ENCODE data around the gene TMEM200B. TPM values are rescaled to one million over a fixed set of nuclear protein-coding genes. Genes with fewer than 3 reads are reported as not detected.

TMEM200B gene
- total and polyA plus RNA-seq, 10 donors, result 0.98 to 5.6 (median 3.7) TPM

DNA sequence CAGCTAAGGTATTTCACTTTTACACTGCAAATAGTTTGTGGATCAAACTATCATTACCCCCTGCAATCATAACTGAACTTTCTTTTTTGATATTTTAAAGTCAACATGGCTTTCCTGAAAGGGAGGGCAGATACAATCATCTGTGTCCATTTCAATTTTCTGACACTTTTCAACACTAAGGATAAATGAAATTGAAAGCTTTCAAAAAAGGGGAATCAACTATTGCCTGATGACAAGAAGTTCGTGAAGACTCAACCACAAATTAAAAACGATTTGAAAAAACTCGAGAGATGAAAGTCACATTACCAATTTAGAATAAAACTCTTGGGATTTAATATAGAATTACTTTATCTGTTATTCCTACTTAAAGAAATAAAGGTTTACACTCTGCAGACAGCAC lies 46.3 kb upstream of the TMEM200B start:
- H3K27me3 ChIP-seq (replicated peaks in 1 of 7), result no peaks in the 10 kb centered on the region

DNA sequence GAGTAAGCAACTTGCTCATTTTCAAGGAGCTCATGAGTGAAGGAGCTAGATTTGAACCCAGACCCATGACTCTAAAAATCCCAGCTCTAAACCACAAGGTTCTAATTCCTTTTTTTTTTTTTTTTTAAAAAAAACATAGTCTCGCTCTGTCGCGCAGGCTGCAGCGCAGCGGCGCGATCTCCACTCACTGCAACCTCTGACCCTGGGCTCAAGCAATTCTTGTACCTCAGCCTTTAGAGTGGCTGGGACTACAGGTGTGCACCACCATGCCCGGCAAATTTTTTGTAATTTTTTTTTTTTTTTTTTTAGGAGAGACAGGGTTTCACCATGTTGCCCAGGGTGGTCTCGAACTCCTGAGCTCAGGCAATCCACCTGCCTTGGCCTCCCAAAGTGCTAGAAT lies 44.2 kb upstream of the TMEM200B start:
- WGBS, 5 donors, result 96 to 99% (median 98%) methylated on average over 9 of the region's 9 CpGs
- DNase-seq, result no peak

More for the DNA sequence above, 46.3 kb upstream of the TMEM200B start:
- intact Hi-C loops (cut with DNase I; ENCODE audit: low total_unique reads), result no loop called here
- H3K9me3 ChIP-seq, result no peaks in the 10 kb centered on the region
- TF ChIP-seq, protein P1, sequence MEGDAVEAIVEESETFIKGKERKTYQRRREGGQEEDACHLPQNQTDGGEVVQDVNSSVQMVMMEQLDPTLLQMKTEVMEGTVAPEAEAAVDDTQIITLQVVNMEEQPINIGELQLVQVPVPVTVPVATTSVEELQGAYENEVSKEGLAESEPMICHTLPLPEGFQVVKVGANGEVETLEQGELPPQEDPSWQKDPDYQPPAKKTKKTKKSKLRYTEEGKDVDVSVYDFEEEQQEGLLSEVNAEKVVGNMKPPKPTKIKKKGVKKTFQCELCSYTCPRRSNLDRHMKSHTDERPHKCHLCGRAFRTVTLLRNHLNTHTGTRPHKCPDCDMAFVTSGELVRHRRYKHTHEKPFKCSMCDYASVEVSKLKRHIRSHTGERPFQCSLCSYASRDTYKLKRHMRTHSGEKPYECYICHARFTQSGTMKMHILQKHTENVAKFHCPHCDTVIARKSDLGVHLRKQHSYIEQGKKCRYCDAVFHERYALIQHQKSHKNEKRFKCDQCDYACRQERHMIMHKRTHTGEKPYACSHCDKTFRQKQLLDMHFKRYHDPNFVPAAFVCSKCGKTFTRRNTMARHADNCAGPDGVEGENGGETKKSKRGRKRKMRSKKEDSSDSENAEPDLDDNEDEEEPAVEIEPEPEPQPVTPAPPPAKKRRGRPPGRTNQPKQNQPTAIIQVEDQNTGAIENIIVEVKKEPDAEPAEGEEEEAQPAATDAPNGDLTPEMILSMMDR (IDR thresholded peaks at IDR 0.05 in 8 of 11, conservative IDR thresholded peaks at IDR 0.05 in 3 of 11), result no peak
- no peak for TF ChIP-seq POLR2AphosphoS5 (IDR thresholded peaks at IDR 0.05)
- H3K36me3 ChIP-seq, result peaks cover 0 to 52% (median 32%) of the 10 kb centered on the region in 6 donors
- peaks cover 25 to 98% (median 65%) of the 10 kb centered on the region in 6 donors for H3K4me1 ChIP-seq
- DNase-seq, result no peak
- 35 to 52% (median 40%) methylated on average over 3 of the region's 3 CpGs for WGBS, 5 donors
- peak overlapping the region in 2 of 8 donors; percentile 10 to 12 for H3K27ac ChIP-seq
- no peak overlapping the region for H3K4me3 ChIP-seq

DNA sequence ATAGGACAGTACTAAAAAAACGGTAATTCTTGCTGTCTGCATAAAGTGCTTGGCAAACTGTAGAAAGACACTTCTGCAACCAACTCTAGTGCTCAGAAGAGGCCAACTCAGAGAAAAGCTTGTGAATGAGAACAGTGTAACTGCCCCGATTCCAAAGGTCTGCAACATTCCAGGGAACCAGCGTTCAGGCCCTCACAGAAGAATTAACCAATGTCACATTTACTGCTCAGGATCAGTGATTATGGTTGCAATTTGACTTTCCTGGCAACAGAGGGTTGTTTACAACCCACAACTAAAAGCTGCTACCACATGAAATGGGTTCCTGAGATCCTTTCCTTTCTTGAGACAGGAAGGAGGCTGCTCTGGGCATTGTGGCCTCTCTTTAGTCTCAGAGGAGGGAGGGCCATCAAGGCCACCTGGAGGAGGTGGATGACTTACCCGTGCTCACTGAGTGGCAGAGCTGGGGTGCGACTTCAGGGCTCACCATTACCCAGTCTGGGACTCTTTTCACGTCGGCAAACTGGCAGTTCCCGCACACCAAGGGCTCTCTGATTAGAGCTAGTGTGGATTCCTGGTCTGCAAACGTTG lies 42.7 kb upstream of the TMEM200B start:
- Histone ChIP-seq H3K9me3 (no peaks in the 10 kb centered on the region), H3K36me3 (peaks cover 0 to 81% (median 41%) of the 10 kb centered on the region in 6 donors), H3K4me3 (no peak overlapping the region), H3K4me1 (peaks cover 15 to 95% (median 62%) of the 10 kb centered on the region in 6 donors), H3K27me3 (replicated peaks in 1 of 7) (no peaks in the 10 kb centered on the region), H3K27ac (peak overlapping the region in 1 of 8 donors; percentile 2)
- 66 to 80% (median 75%) methylated on average over 9 of the region's 9 CpGs for WGBS, 5 donors
- DNase-seq, result no peak
- TF ChIP-seq, protein P1 (IDR thresholded peaks at IDR 0.05 in 8 of 11, conservative IDR thresholded peaks at IDR 0.05 in 3 of 11), result no peak
- peak in 1 of 3 donors; percentile 23 for TF ChIP-seq POLR2AphosphoS5 (IDR thresholded peaks at IDR 0.05)
- intact Hi-C loops (cut with DNase I; ENCODE audit: low total_unique reads), result no loop called here

More for the DNA sequence above, 44.2 kb upstream of the TMEM200B start:
- H3K4me3 ChIP-seq, result no peak overlapping the region
- TF ChIP-seq POLR2A (IDR thresholded peaks at IDR 0.05) (no peak), POLR2AphosphoS5 (IDR thresholded peaks at IDR 0.05) (no peak)
- TF ChIP-seq, protein P1 (IDR thresholded peaks at IDR 0.05 in 8 of 11, conservative IDR thresholded peaks at IDR 0.05 in 3 of 11), result no peak
- peaks cover 0 to 73% (median 39%) of the 10 kb centered on the region in 6 donors for H3K36me3 ChIP-seq
- H3K4me1 ChIP-seq, result peaks cover 25 to 95% (median 63%) of the 10 kb centered on the region in 6 donors
- H3K27me3 ChIP-seq (replicated peaks in 1 of 7), result no peaks in the 10 kb centered on the region
- no peaks in the 10 kb centered on the region for H3K9me3 ChIP-seq
- intact Hi-C loops (cut with DNase I; ENCODE audit: low total_unique reads), result no loop called here
- no peak overlapping the region for H3K27ac ChIP-seq

DNA sequence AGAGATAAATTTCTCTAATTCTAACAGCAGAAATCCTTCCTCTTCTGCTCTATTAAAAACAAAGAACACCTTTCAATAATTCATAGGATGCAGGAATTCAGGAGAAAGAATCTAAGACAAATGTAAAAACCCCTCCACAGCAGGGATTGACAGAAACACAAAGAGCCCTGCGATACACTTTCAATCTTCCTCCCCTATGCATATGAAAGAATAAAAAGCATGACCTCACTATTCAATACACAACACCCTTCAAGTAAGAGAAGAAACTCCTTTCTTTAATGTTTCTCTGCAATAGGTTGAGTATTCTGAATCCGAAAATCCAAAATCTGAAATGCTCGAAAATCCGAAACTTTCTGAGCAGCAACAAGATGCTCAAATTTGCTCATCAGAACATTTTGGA lies 40.9 kb upstream of the TMEM200B start:
- DNase-seq, result no peak
- WGBS, 5 donors, result 89 to 99% (median 96%) methylated on average over 4 of the region's 4 CpGs
- TF ChIP-seq, protein P1 (IDR thresholded peaks at IDR 0.05 in 8 of 11, conservative IDR thresholded peaks at IDR 0.05 in 3 of 11), result no peak
- no peak for TF ChIP-seq POLR2AphosphoS5 (IDR thresholded peaks at IDR 0.05)
- TF ChIP-seq POLR2A (IDR thresholded peaks at IDR 0.05), result no peak
- H3K4me1 ChIP-seq, result peaks cover 0 to 95% (median 55%) of the 10 kb centered on the region in 6 donors
- no peaks in the 10 kb centered on the region for H3K27me3 ChIP-seq (replicated peaks in 1 of 7)
- intact Hi-C loops (cut with DNase I; ENCODE audit: low total_unique reads), result no loop called here
- no peak overlapping the region for H3K27ac ChIP-seq
- peaks cover 0 to 91% (median 52%) of the 10 kb centered on the region in 6 donors for H3K36me3 ChIP-seq
- no peaks in the 10 kb centered on the region for H3K9me3 ChIP-seq
- H3K4me3 ChIP-seq, result no peak overlapping the region

All from spleen (tissue), 11 donors.